Measurements from ENCODE around the gene HPCA.

- TF ChIP-seq CTCF (IDR thresholded peaks at IDR 0.05): no peak
- no peak for TF ChIP-seq POLR2A (IDR thresholded peaks at IDR 0.05)
Observed at GRCh38 chr1:32870615-32871363, 15.5 kb upstream of the HPCA start, which contains the start of gene FNDC5.
